ENCODE measurements around the gene LARP6.
A peak's percentile ranks its signal among the peaks of the same experiment; 100 is the strongest.

Gene LARP6

GRCh38 chr15:70797464-70797863 is 56.5 kb downstream of the LARP6 start:
- FAIRE-seq (no peak), DNase-seq (ENCODE audit: insufficient read length, low spot score) (no peak)

DNA sequence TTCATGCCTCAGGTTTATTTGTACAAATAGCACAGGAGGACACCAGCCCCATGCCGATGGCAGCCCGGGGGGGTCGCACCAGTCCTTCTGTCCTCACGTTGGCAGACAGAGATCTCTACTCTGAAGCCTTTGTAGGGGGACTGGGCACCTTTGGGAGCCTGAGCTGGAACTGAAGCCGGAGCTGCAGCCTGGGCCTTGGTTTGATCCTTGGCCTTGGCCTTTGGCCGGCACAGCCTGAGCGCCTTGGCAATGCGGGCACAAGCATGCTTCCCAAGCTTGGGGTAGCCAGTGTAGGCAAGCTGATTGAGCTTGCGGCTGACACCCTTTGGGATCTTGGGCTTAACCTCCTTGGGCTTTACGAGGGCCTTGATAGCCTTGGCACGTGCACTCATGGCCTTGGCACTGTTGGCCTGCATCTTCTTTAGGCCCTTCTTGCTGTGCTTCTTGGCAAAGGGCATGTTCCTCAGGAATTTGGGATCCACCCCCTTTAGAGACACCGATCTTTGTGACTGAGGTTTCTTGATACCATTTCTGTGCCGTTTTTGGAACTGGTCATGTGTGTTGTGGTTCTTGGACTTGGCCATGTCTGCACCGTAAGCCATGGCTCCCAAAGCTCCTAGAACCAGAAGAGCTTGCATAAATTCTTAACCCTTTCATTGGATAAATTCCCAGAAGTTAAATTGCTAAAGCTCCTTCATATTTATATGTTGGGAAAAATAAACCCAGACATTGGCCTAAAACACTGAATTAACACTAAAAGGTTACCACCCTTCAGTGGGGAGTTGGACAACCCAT is 57.2 kb downstream of the LARP6 start:
- no peak for DNase-seq (ENCODE audit: insufficient read length, low spot score)
- FAIRE-seq: no peak

GRCh38 chr15:70795311-70795665 is 58.7 kb downstream of the LARP6 start:
- peak; percentile 90 for FAIRE-seq
- DNase-seq (ENCODE audit: insufficient read length, low spot score): peak; percentile 93

GRCh38 chr15:70794596-70795310 is 59.2 kb downstream of the LARP6 start:
- DNase-seq (ENCODE audit: insufficient read length, low spot score) (no peak), FAIRE-seq (peak; percentile 33)

GRCh38 chr15:70793694-70794093 is 60.3 kb downstream of the LARP6 start:
- no peak for FAIRE-seq
- DNase-seq (ENCODE audit: insufficient read length, low spot score): no peak

DNA sequence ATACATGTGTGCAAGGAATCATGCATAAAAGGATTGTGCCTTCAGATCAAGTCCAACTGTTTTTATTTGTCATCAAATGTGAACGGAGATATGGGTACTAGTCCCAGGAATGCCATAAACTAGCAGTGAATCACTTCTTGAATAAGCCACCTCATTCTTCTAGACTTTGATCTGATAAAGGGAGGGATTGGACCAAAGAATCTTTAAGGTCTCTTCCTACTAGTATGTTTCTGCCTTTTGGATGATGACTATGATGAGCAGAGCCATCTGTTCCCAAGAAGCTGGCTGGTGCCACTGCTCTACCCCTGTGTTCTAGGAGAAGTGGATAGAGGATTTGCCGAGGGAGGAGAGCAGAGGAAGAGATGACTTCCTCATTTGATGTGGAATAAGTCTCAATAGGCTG is 61.8 kb downstream of the LARP6 start:
- FAIRE-seq: peak; percentile 58
- no peak for DNase-seq (ENCODE audit: insufficient read length, low spot score)

DNA sequence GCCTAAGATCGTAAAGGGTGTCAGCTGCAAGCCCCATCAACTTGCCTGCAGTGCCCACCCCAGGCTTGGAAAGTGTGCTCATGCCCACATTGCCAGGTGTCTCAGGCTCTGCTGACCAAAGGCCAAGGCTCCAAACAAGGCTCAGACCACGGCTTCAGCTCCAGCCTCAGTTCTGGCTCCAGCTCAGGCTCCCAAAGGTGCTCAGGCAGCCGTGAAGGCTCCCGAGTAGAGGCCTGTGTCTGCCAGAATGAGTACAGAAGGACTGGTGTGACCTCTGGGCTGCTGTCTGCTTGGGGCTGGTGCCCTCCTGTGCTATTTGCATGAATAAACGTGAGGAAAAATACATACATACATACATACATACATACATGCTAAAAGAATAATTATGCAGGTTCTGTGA is 62.7 kb downstream of the LARP6 start:
- DNase-seq (ENCODE audit: insufficient read length, low spot score) (no peak), FAIRE-seq (no peak)

DNA sequence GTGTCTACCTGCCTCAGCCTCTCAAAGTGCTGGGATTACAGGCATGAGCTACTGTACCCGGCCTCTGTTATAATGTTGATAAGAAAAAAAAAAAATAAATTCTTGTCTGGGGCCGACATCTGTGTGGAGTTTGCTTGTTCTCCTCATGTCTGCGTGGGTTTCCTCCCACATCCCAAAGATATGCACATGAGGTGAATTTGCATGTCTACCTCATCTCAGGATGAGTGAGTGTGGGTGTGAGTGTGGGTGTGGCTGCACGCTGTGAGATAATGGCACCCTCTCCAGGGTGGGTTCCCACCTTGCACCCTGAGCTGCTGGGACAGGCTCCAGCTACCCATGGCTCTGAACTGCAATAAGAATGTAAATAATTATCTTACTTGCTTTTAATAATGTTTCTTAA is 64.7 kb downstream of the LARP6 start:
- FAIRE-seq (peak; percentile 75), DNase-seq (ENCODE audit: insufficient read length, low spot score) (no peak)

- peak; percentile 93 for FAIRE-seq
- DNase-seq (ENCODE audit: insufficient read length, low spot score): peak; percentile 69
These were observed 65.6 kb downstream of the LARP6 start for GRCh38 chr15:70788114-70789049.

- DNase-seq (ENCODE audit: insufficient read length, low spot score) (no peak), FAIRE-seq (no peak)
These were observed 67.0 kb downstream of the LARP6 start for GRCh38 chr15:70786996-70787395.

DNA sequence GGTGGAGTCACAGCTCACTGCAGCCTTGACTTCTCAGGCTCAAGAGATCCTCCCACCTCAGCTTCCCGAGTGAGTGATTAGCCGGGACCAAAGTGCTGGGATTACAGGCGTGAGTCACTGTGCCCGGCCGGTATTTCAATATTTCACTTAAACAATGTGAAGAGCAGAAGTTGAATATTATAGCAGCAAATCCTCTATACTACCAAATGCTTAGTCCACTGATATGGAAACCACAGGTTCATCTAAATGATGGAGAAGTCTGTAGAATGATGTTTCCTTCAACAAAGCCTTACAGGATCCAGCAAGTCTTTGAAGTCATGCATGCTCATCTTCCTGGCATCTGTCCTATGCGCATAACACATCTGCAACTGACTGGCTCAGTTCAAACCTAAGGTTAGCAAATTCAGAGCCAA is 70.3 kb downstream of the LARP6 start:
- FAIRE-seq: peak; percentile 49

GRCh38 chr15:70783041-70783440 is 70.9 kb downstream of the LARP6 start:
- DNase-seq (ENCODE audit: insufficient read length, low spot score) (no peak), FAIRE-seq (no peak)

More for the DNA sequence above, 70.3 kb downstream of the LARP6 start:
- DNase-seq (ENCODE audit: insufficient read length, low spot score): no peak

- DNase-seq (ENCODE audit: insufficient read length, low spot score) (no peak), FAIRE-seq (no peak)
These were observed 72.7 kb downstream of the LARP6 start for GRCh38 chr15:70781236-70781635.
